BJ (cell line): ENCODE results near the gene MMP15. TPM values are rescaled to one million over a fixed set of nuclear protein-coding genes. Genes with fewer than 3 reads are reported as not detected.

ENCODE experiments used
- CTCF ChIA-PET: fragments of 350-600 bp; formaldehyde crosslinking; extraction: SDS; loops from one replicate; lab custom pipeline; 2021; ENCODE audit warnings: antibody characterized with exemption, inconsistent platforms; lab: Yijun Ruan, JAX
- POLR2A ChIA-PET: fragments of 300-600 bp; sonication (Branson Sonifier 250); formaldehyde crosslinking; extraction: SDS; loops from one replicate; lab custom pipeline; 2021; ENCODE audit warnings: antibody characterized with exemption; lab: Charles Lee
- DNase-seq: peaks from one replicate; pipeline ENCODE4 v3.0.0-alpha.2; 2011; ENCODE audit warnings: low read depth
- H3K27me3 ChIP-seq: 2 replicates; pipeline ENCODE4 v1.6.0; 2011; ENCODE audit warnings: low read length; ENCODE audit not compliant: control insufficient read depth, insufficient read depth
- H3K36me3 ChIP-seq: 2 replicates; pipeline ENCODE4 v1.5.1; 2011; ENCODE audit warnings: low read length; ENCODE audit not compliant: control insufficient read depth, insufficient read depth
- H3K4me3 ChIP-seq: 2 replicates; pipeline ENCODE4 v1.5.1; 2011; ENCODE audit warnings: low read depth, mild to moderate bottlenecking, control low read depth, low read length
- CTCF ChIP-seq: IDR thresholded peaks from 2 replicates; pipeline ENCODE4 v1.5.1; 2011; ENCODE audit warnings: low read depth, mild to moderate bottlenecking, control low read depth, inconsistent platforms, low read length, moderate library complexity; ENCODE audit not compliant: insufficient read depth
- polyA plus RNA-seq: library from polyadenylated mRNA; depleted of rRNA; stranded (reverse); fragments of >200 nt; gene quantifications from 2 replicates; pipeline ENCODE4 v1.2.3, GENCODE V29; 2011

MMP15 gene
- polyA plus RNA-seq, 1 experiment = 1.1 TPM

- no peaks in the 10 kb centered on the region for H3K27me3 ChIP-seq
- no peak overlapping the region for H3K4me3 ChIP-seq
- H3K36me3 ChIP-seq = no peaks in the 10 kb centered on the region
- ChIA-PET POLR2A (no interaction called here), CTCF (interaction anchor here (1.4 kb wide), 1 partner anchor 17 kb away, joined by 4 read pairs; no protein-coding TSS in a partner anchor)
- TF ChIP-seq CTCF = no peak
- DNase-seq = no peak
Measured at GRCh38 chr16:58049232-58050185, 24.0 kb downstream of the MMP15 start.

GRCh38 chr16:58051296-58051695 lies 25.7 kb downstream of the MMP15 start:
- Histone ChIP-seq H3K4me3 (no peak overlapping the region), H3K36me3 (no peaks in the 10 kb centered on the region), H3K27me3 (no peaks in the 10 kb centered on the region)
- ChIA-PET POLR2A (no interaction called here), CTCF (no interaction called here)
- DNase-seq = no peak
- no peak for TF ChIP-seq CTCF

GRCh38 chr16:58051821-58052603 lies 26.5 kb downstream of the MMP15 start:
- Histone ChIP-seq H3K36me3 (no peaks in the 10 kb centered on the region), H3K27me3 (no peaks in the 10 kb centered on the region; the same call in 1 of the 2 replicates), H3K4me3 (no peak overlapping the region)
- DNase-seq = no peak
- no peak for TF ChIP-seq CTCF
- POLR2A ChIA-PET = no interaction called here
- CTCF ChIA-PET = interaction anchor here (0.7 kb wide), 1 partner anchor 14 kb away, joined by 3 read pairs; no protein-coding TSS in a partner anchor

GRCh38 chr16:58053682-58054005 lies 28.1 kb downstream of the MMP15 start:
- no peak for TF ChIP-seq CTCF
- POLR2A ChIA-PET = no interaction called here
- no peak for DNase-seq

GRCh38 chr16:58054289-58054688 lies 28.7 kb downstream of the MMP15 start:
- Histone ChIP-seq H3K4me3 (no peak overlapping the region), H3K27me3 (peaks cover 3% of the 10 kb centered on the region), H3K36me3 (no peaks in the 10 kb centered on the region)
- no peak for DNase-seq
- ChIA-PET POLR2A (no interaction called here), CTCF (no interaction called here)
- no peak for TF ChIP-seq CTCF

More at GRCh38 chr16:58053682-58054005, 28.1 kb downstream of the MMP15 start:
- no peaks in the 10 kb centered on the region for H3K36me3 ChIP-seq
- peaks cover 3% of the 10 kb centered on the region for H3K27me3 ChIP-seq
- CTCF ChIA-PET = no interaction called here
- H3K4me3 ChIP-seq = no peak overlapping the region
